Activated T-helper 2 cell treated with anti-CD3 and anti-CD28 coated beads, Interferon-gamma antibody, Interleukin-2, Interleukin-4, amounts not matched to agents 10 μg/mL and 5 μg/mL and 100 μg/mL, durations not matched to agents 14 hours and 24 hours and 36 hours (primary cell): ENCODE results near the gene CNTNAP2. TPM values are rescaled to one million over a fixed set of nuclear protein-coding genes. Genes with fewer than 3 reads are reported as not detected.

Experiments used
- DNase-seq: peaks from one replicate; pipeline ENCODE4 v3.0.0; 2021; ENCODE audit warnings: low spot score
- H3K27ac Mint-ChIP-seq: one replicate; pipeline ENCODE4 v1.8.0; 2021; ENCODE audit warnings: mixed read lengths
- H3K27me3 Mint-ChIP-seq: one replicate; pipeline ENCODE4 v1.8.0; 2021; ENCODE audit warnings: low read depth, mixed read lengths
- H3K36me3 Mint-ChIP-seq: one replicate; pipeline ENCODE4 v1.8.0; 2021; ENCODE audit warnings: low read depth, mixed read lengths
- H3K4me1 Mint-ChIP-seq: one replicate; pipeline ENCODE4 v1.8.0; 2021; ENCODE audit warnings: low read depth, mixed read lengths
- H3K4me3 Mint-ChIP-seq: one replicate; pipeline ENCODE4 v1.8.0; 2021; ENCODE audit warnings: low read depth, mild to moderate bottlenecking, moderate library complexity, mixed read lengths
- H3K9me3 Mint-ChIP-seq: one replicate; pipeline ENCODE4 v1.8.0; 2021; ENCODE audit warnings: mixed read lengths
- intact Hi-C: fragments of 100-400 bp; cut with micrococcal nuclease; formaldehyde crosslinking; loops from one replicate; pipeline ENCODE4 v1.15.1; 2023
- total RNA-seq: library from RNA; stranded (reverse); gene quantifications from 2 replicates; pipeline ENCODE4 v1.2.3, GENCODE V29; 2022

Gene CNTNAP2
- total RNA-seq, 1 donor from 2014 or later: not detected

- Mint-ChIP-seq H3K4me3 (no peak overlapping the region), H3K36me3 (no peaks in the 10 kb centered on the region), H3K27ac (no peak overlapping the region), H3K4me1 (no peaks in the 10 kb centered on the region), H3K9me3 (peaks cover 17% of the 10 kb centered on the region), H3K27me3 (no peaks in the 10 kb centered on the region)
- intact Hi-C loops: no loop called here
- no peak for DNase-seq
Measured at GRCh38 chr7:147638566-147638965, 1522.0 kb downstream of the CNTNAP2 start.

- Mint-ChIP-seq H3K4me3 (no peak overlapping the region), H3K9me3 (peaks cover 17% of the 10 kb centered on the region), H3K27ac (no peak overlapping the region), H3K27me3 (no peaks in the 10 kb centered on the region), H3K4me1 (no peaks in the 10 kb centered on the region), H3K36me3 (no peaks in the 10 kb centered on the region)
- DNase-seq: no peak
- intact Hi-C loops: no loop called here
Measured at GRCh38 chr7:147639037-147639436, 1522.4 kb downstream of the CNTNAP2 start.

- Mint-ChIP-seq H3K36me3 (no peaks in the 10 kb centered on the region), H3K27me3 (no peaks in the 10 kb centered on the region), H3K4me3 (no peak overlapping the region), H3K4me1 (no peaks in the 10 kb centered on the region), H3K9me3 (peaks cover 17% of the 10 kb centered on the region), H3K27ac (no peak overlapping the region)
- intact Hi-C loops: no loop called here
- no peak for DNase-seq
Measured at GRCh38 chr7:147639751-147640150, 1523.2 kb downstream of the CNTNAP2 start.

GRCh38 chr7:147640821-147641220, 1524.2 kb downstream of the CNTNAP2 start:
- H3K36me3 Mint-ChIP-seq: no peaks in the 10 kb centered on the region
- intact Hi-C loops: no loop called here
- H3K27ac Mint-ChIP-seq: no peak overlapping the region
- no peaks in the 10 kb centered on the region for H3K27me3 Mint-ChIP-seq
- H3K4me1 Mint-ChIP-seq: no peaks in the 10 kb centered on the region
- DNase-seq: no peak
- peaks cover 22% of the 10 kb centered on the region for H3K9me3 Mint-ChIP-seq
- no peak overlapping the region for H3K4me3 Mint-ChIP-seq

- Mint-ChIP-seq H3K27ac (no peak overlapping the region), H3K4me3 (no peak overlapping the region), H3K4me1 (no peaks in the 10 kb centered on the region), H3K27me3 (no peaks in the 10 kb centered on the region), H3K36me3 (no peaks in the 10 kb centered on the region), H3K9me3 (peaks cover 19% of the 10 kb centered on the region)
- intact Hi-C loops: no loop called here
- no peak for DNase-seq
Measured at GRCh38 chr7:147646568-147646967, 1530.0 kb downstream of the CNTNAP2 start.

- H3K27me3 Mint-ChIP-seq: no peaks in the 10 kb centered on the region
- no peaks in the 10 kb centered on the region for H3K36me3 Mint-ChIP-seq
- intact Hi-C loops: no loop called here
- no peaks in the 10 kb centered on the region for H3K4me1 Mint-ChIP-seq
- no peak for DNase-seq
- no peak overlapping the region for H3K4me3 Mint-ChIP-seq
- peaks cover 22% of the 10 kb centered on the region for H3K9me3 Mint-ChIP-seq
- H3K27ac Mint-ChIP-seq: no peak overlapping the region
Measured at GRCh38 chr7:147650991-147651390, 1534.4 kb downstream of the CNTNAP2 start.

GRCh38 chr7:147651601-147652000, 1535.0 kb downstream of the CNTNAP2 start:
- Mint-ChIP-seq H3K27me3 (no peaks in the 10 kb centered on the region), H3K27ac (no peak overlapping the region), H3K4me1 (no peaks in the 10 kb centered on the region), H3K4me3 (no peak overlapping the region), H3K36me3 (no peaks in the 10 kb centered on the region), H3K9me3 (peaks cover 20% of the 10 kb centered on the region)
- DNase-seq: no peak
- intact Hi-C loops: no loop called here

GRCh38 chr7:147653456-147653855, 1536.9 kb downstream of the CNTNAP2 start:
- no peaks in the 10 kb centered on the region for H3K4me1 Mint-ChIP-seq
- H3K27ac Mint-ChIP-seq: no peak overlapping the region
- no peaks in the 10 kb centered on the region for H3K36me3 Mint-ChIP-seq
- no peak overlapping the region for H3K4me3 Mint-ChIP-seq
- H3K9me3 Mint-ChIP-seq: peaks cover 24% of the 10 kb centered on the region
- DNase-seq: no peak
- no peaks in the 10 kb centered on the region for H3K27me3 Mint-ChIP-seq
- intact Hi-C loops: no loop called here

GRCh38 chr7:147658392-147658967, 1541.9 kb downstream of the CNTNAP2 start:
- Mint-ChIP-seq H3K27ac (no peak overlapping the region), H3K9me3 (peaks cover 15% of the 10 kb centered on the region), H3K4me3 (no peak overlapping the region), H3K27me3 (no peaks in the 10 kb centered on the region), H3K36me3 (no peaks in the 10 kb centered on the region), H3K4me1 (no peaks in the 10 kb centered on the region)
- intact Hi-C loops: no loop called here
- no peak for DNase-seq

- DNase-seq: no peak
- Mint-ChIP-seq H3K27me3 (no peaks in the 10 kb centered on the region), H3K9me3 (peaks cover 15% of the 10 kb centered on the region), H3K27ac (no peak overlapping the region), H3K36me3 (no peaks in the 10 kb centered on the region), H3K4me3 (no peak overlapping the region), H3K4me1 (no peaks in the 10 kb centered on the region)
- intact Hi-C loops: no loop called here
Measured at GRCh38 chr7:147659036-147659995, 1542.7 kb downstream of the CNTNAP2 start.

- H3K36me3 Mint-ChIP-seq: no peaks in the 10 kb centered on the region
- no peak overlapping the region for H3K27ac Mint-ChIP-seq
- DNase-seq: no peak
- intact Hi-C loops: no loop called here
- no peak overlapping the region for H3K4me3 Mint-ChIP-seq
- H3K27me3 Mint-ChIP-seq: no peaks in the 10 kb centered on the region
- no peaks in the 10 kb centered on the region for H3K4me1 Mint-ChIP-seq
- peaks cover 30% of the 10 kb centered on the region for H3K9me3 Mint-ChIP-seq
Measured at GRCh38 chr7:147664541-147664940, 1547.9 kb downstream of the CNTNAP2 start.

- no peaks in the 10 kb centered on the region for H3K27me3 Mint-ChIP-seq
- no peaks in the 10 kb centered on the region for H3K36me3 Mint-ChIP-seq
- H3K4me3 Mint-ChIP-seq: no peak overlapping the region
- intact Hi-C loops: no loop called here
- H3K9me3 Mint-ChIP-seq: peaks cover 23% of the 10 kb centered on the region
- no peak for DNase-seq
- no peaks in the 10 kb centered on the region for H3K4me1 Mint-ChIP-seq
- H3K27ac Mint-ChIP-seq: no peak overlapping the region
Measured at GRCh38 chr7:147670759-147671158, 1554.2 kb downstream of the CNTNAP2 start.

- no peak for DNase-seq
- intact Hi-C loops: no loop called here
- Mint-ChIP-seq H3K9me3 (peaks cover 9% of the 10 kb centered on the region), H3K36me3 (no peaks in the 10 kb centered on the region), H3K4me3 (no peak overlapping the region), H3K4me1 (no peaks in the 10 kb centered on the region), H3K27ac (no peak overlapping the region), H3K27me3 (no peaks in the 10 kb centered on the region)
Measured at GRCh38 chr7:147674705-147675104, 1558.1 kb downstream of the CNTNAP2 start.
